Ovary (tissue), 9 donors: ENCODE data around the gene CD79B. TPM values are rescaled to one million over a fixed set of nuclear protein-coding genes. Genes with fewer than 3 reads are reported as not detected.
"Not testable (repeated sequence)": the region's sequence is repeated elsewhere in the genome, so short reads cannot be mapped to it uniquely, and the experiment has no call there.

Experiments used
- DNase-seq, 5 donors: peaks; one replicate each; pipeline ENCODE4 v3.0.0-alpha.2; 2019 to 2020
- H3K27ac ChIP-seq, 2 donors: fragments of 200-600 bp; one replicate each; pipeline versions ENCODE4 v1.5.1 to v1.8.0; 2019 to 2022
- H3K27me3 ChIP-seq: fragments of 200-600 bp; one replicate; pipeline ENCODE4 v1.8.0; 2022
- H3K36me3 ChIP-seq: fragments of 200-600 bp; sonication (generic); one replicate; pipeline ENCODE4 v1.5.1; 2019
- H3K4me1 ChIP-seq: one replicate; pipeline ENCODE4 v1.8.1; 2013; ENCODE audit warnings: mild to moderate bottlenecking, moderate library complexity; ENCODE audit not compliant: insufficient read depth
- H3K4me3 ChIP-seq: fragments of 200-600 bp; sonication (generic); one replicate; pipeline ENCODE4 v1.5.1; 2017
- H3K9me3 ChIP-seq, 2 donors: fragments of 200-600 bp in 1 of 2; sonication (generic) in 1 of 2; one replicate each; pipeline versions ENCODE4 v1.5.1 to v1.8.1; 2013 to 2019; ENCODE audit warnings: mild to moderate bottlenecking in 1 of 2, moderate library complexity in 1 of 2
- CTCF ChIP-seq, 3 donors: fragments of 450-650 bp in 2 of 3; fragments of 200-600 bp in 1 of 3; IDR thresholded peaks; one replicate each; pipeline versions ENCODE4 v1.5.1 to v1.8.0; 2016 to 2022; ENCODE audit warnings: antibody characterized with exemption in 3 of 3, mild to moderate bottlenecking in 1 of 3
- EP300 ChIP-seq: sonication (generic); formaldehyde crosslinking; IDR thresholded peaks from one replicate; pipeline ENCODE4 v1.6.1; 2017; ENCODE audit warnings: antibody characterized with exemption
- POLR2A ChIP-seq: fragments of 450-650 bp; IDR thresholded peaks from one replicate; pipeline ENCODE4 v1.6.1; 2017; ENCODE audit warnings: antibody characterized with exemption, mild to moderate bottlenecking, moderate library complexity
- WGBS, 3 donors: extraction: QIAGEN DNeasy Blood & Tissue Kit in 1 of 3; methylation state at CpG; one replicate each; pipeline versions ENCODE4 v1.1.5 to v1.1.7; 2013 to 2017; 5-methylcytosine and 5-hydroxymethylcytosine counted together
- intact Hi-C, 4 donors: fragments of 100-400 bp; cut with DNase I; formaldehyde crosslinking; loops; one replicate each; pipeline versions ENCODE4 v1.11.0 to v1.15.1; 2022 to 2023
- polyA plus RNA-seq, 2 donors: library from polyadenylated mRNA; stranded (reverse); fragments of 200-250 nt in 1 of 2; fragments of 350-450 nt in 1 of 2; fragmentation: Illumina TruSeq in 1 of 2; extraction: RNeasy Lipid Tissue Mini Kit (QIAGEN cat#74804) in 1 of 2; gene quantifications; one replicate each; pipeline ENCODE4 v1.2.3, GENCODE V29; 2013 to 2014
- total RNA-seq, 7 donors: library from RNA; depleted of rRNA in 2 of 7; stranded (reverse); fragments of >200 nt in 2 of 7; fragmentation: NEBNext Ultra II Directional in 3 of 7; extraction: Animal tissue kit (Norgen Biotek cat#: 25700) in 3 of 7; gene quantifications; one replicate each; pipeline versions ENCODE4 v1.1.0 to v1.2.4, GENCODE V29; 2016 to 2023
- donor health status: DM: no; HTN: no; CAD: no; lungs with moderate emphysema.
- donor health status: DM: no; HTN: no; CAD: no.
- donor health status: Bipolar disorder and iron deficiency.
- donor health status: DM: yes; HTN: yes; CAD: no.
- donor health status: DM: no; HTN: no; CAD: no.
- donor health status: DM: yes; HTN: yes; CAD: no.

Gene CD79B
- total and polyA plus RNA-seq, 9 donors = 0.48 to 2.0 (median 0.92) TPM

- DNase-seq = peak; percentile 51 to 65 (median 63)
- Histone ChIP-seq H3K36me3 (no peaks in the 10 kb centered on the region), H3K9me3 (no peaks in the 10 kb centered on the region), H3K4me1 (peaks cover 2% of the 10 kb centered on the region), H3K27ac (no peak overlapping the region), H3K4me3 (no peak overlapping the region), H3K27me3 (no peaks in the 10 kb centered on the region)
- intact Hi-C loops = loop anchor here in 3 of 4 donors (5.0 to 10.0 kb wide), 4 partner anchors 105 to 365 kb away; partner anchors contain the start of genes ERN1 (in 2 of the 3) and ICAM2 (in 1 of the 3)
- peak; percentile 67 to 87 (median 81) for TF ChIP-seq CTCF (IDR thresholded peaks at IDR 0.05)
- no peak for TF ChIP-seq POLR2A
- TF ChIP-seq EP300 = no peak
- 37 to 41% (median 39%) methylated on average over 8 of the region's 8 CpGs for WGBS, 3 donors
Observed at GRCh38 chr17:63919311-63919723, 12.8 kb downstream of the CD79B start.

DNA sequence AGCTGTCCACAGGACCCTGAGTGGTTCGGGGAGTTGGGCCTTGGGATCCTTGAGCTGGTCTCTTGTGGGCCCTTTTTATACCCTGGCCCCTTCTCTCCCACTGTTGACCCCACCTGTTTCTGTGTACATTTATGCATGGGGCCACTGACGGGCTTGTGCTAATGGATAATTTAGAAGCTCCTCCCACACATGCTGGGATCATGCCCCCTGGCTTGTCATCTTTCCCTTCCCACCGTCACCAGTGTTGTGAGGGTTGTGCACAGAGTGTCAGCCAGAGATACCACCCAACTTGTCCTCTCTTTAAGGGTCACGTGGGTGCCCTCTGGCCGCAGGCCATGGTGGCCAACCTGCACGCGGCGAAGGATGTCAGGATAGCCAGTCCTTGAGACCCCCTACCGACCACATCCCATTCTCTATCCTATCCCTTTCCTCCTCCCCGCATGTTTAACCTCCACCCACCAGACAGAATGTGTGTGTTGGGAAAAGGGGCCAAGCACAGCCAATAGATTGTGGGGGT lies 13.3 kb downstream of the CD79B start, which contains the start of gene GH1:
Gene GH1 (minus strand): TSS at position 51 of the 517 bp plus-strand sequence. CDS start 63 bp downstream, outside the sequence.
- not testable (repeated sequence) for H3K4me3 ChIP-seq
- 41 to 49% (median 43%) methylated on average over 10 of the region's 10 CpGs for WGBS, 3 donors
- intact Hi-C loops = loop anchor here in 3 of 4 donors (5.0 to 10.0 kb wide), 4 partner anchors 106 to 366 kb away; partner anchors contain the start of genes ERN1 (in 2 of the 3) and ICAM2 (in 1 of the 3)

GRCh38 chr17:63918305-63918704 lies 13.8 kb downstream of the CD79B start:
- peak in 1 of 5 donors; percentile 27 for DNase-seq
- intact Hi-C loops = loop anchor here in 3 of 4 donors (5.0 to 10.0 kb wide), 4 partner anchors 106 to 366 kb away; partner anchors contain the start of genes ERN1 (in 2 of the 3) and ICAM2 (in 1 of the 3)
- WGBS, 3 donors = 62 to 70% (median 65%) methylated on average over 10 of the region's 10 CpGs

More for the DNA sequence above, 13.3 kb downstream of the CD79B start, which contains the start of gene GH1:
- not testable (repeated sequence) for H3K27me3 ChIP-seq, H3K27ac ChIP-seq, H3K9me3 ChIP-seq, DNase-seq, H3K36me3 ChIP-seq, H3K4me1 ChIP-seq

GRCh38 chr17:63917646-63918045 lies 14.5 kb downstream of the CD79B start:
- peaks cover 2% of the 10 kb centered on the region for H3K4me1 ChIP-seq
- no peaks in the 10 kb centered on the region for H3K27me3 ChIP-seq
- H3K36me3 ChIP-seq = no peaks in the 10 kb centered on the region
- H3K4me3 ChIP-seq = no peak overlapping the region
- peak in 1 of 5 donors; percentile 13 for DNase-seq
- intact Hi-C loops = loop anchor here in 3 of 4 donors (5.0 to 10.0 kb wide), 4 partner anchors 107 to 367 kb away; partner anchors contain the start of genes ERN1 (in 2 of the 3) and ICAM2 (in 1 of the 3)
- TF ChIP-seq CTCF (IDR thresholded peaks at IDR 0.05) (no peak), POLR2A (no peak), EP300 (no peak)
- no peaks in the 10 kb centered on the region for H3K9me3 ChIP-seq
- WGBS, 3 donors = 77 to 85% (median 78%) methylated on average over 13 of the region's 13 CpGs
- H3K27ac ChIP-seq = no peak overlapping the region

More at GRCh38 chr17:63918305-63918704, 13.8 kb downstream of the CD79B start:
- H3K4me3 ChIP-seq = no peak overlapping the region
- H3K4me1 ChIP-seq = peaks cover 2% of the 10 kb centered on the region
- no peaks in the 10 kb centered on the region for H3K27me3 ChIP-seq
- no peak overlapping the region for H3K27ac ChIP-seq
- no peaks in the 10 kb centered on the region for H3K36me3 ChIP-seq
- H3K9me3 ChIP-seq = no peaks in the 10 kb centered on the region
- TF ChIP-seq POLR2A = no peak
- no peak for TF ChIP-seq EP300
- TF ChIP-seq CTCF (IDR thresholded peaks at IDR 0.05) = no peak

GRCh38 chr17:63917206-63917605 lies 14.9 kb downstream of the CD79B start:
- not testable (repeated sequence) for H3K9me3 ChIP-seq, H3K4me1 ChIP-seq, H3K36me3 ChIP-seq, H3K27me3 ChIP-seq, H3K4me3 ChIP-seq, H3K27ac ChIP-seq
- WGBS, 3 donors = 79 to 85% (median 83%) methylated on average over 11 of the region's 11 CpGs
- intact Hi-C loops = loop anchor here in 3 of 4 donors (5.0 to 10.0 kb wide), 4 partner anchors 108 to 368 kb away; partner anchors contain the start of genes ERN1 (in 2 of the 3) and ICAM2 (in 1 of the 3)
- peak in 1 of 5 donors; percentile 7 for DNase-seq
